GM19372 (cell line): Measurements from ENCODE around the gene FKBP5.
"Not testable (repeated sequence)": the region's sequence is repeated elsewhere in the genome, so short reads cannot be mapped to it uniquely, and the experiment has no call there.

ENCODE experiments used
- ATAC-seq: cut with Tn5 transposase; IDR thresholded peaks from one replicate; pipeline ENCODE4 v1.9.1; 2021; ENCODE audit warnings: mild to moderate bottlenecking, low read depth, moderate library complexity; ENCODE audit not compliant: unreplicated experiment

Gene FKBP5

GRCh38 chr6:35553315-35553714, 135.4 kb downstream of the FKBP5 start:
- ATAC-seq = no peak

GRCh38 chr6:35552285-35552917, 136.3 kb downstream of the FKBP5 start:
- no peak for ATAC-seq

GRCh38 chr6:35550437-35550836, 138.3 kb downstream of the FKBP5 start:
- ATAC-seq = no peak

- no peak for ATAC-seq
These were observed 141.0 kb downstream of the FKBP5 start for GRCh38 chr6:35547676-35548075.

- ATAC-seq = no peak
These were observed 143.8 kb downstream of the FKBP5 start for GRCh38 chr6:35544769-35545361.

GRCh38 chr6:35543459-35544193, 145.1 kb downstream of the FKBP5 start:
- no peak for ATAC-seq

GRCh38 chr6:35541836-35542235, 146.9 kb downstream of the FKBP5 start:
- no peak for ATAC-seq

GRCh38 chr6:35539223-35539622, 149.5 kb downstream of the FKBP5 start:
- ATAC-seq = no peak

- not testable (repeated sequence) for ATAC-seq
These were observed 152.9 kb downstream of the FKBP5 start for GRCh38 chr6:35535847-35536246.

- no peak for ATAC-seq
These were observed 154.1 kb downstream of the FKBP5 start for GRCh38 chr6:35534407-35535170.

- ATAC-seq = no peak
These were observed 154.7 kb downstream of the FKBP5 start for GRCh38 chr6:35533981-35534380.

GRCh38 chr6:35532126-35532525, 156.6 kb downstream of the FKBP5 start:
- no peak for ATAC-seq

- ATAC-seq = no peak
These were observed 164.2 kb downstream of the FKBP5 start for GRCh38 chr6:35524380-35525020.
